Measurements from ENCODE around the gene COL18A1. TPM values are rescaled to one million over a fixed set of nuclear protein-coding genes. Genes with fewer than 3 reads are reported as not detected.

Gene COL18A1
- total and polyA plus RNA-seq, 10 donors = 35.0 to 208 (median 86.4) TPM

DNA sequence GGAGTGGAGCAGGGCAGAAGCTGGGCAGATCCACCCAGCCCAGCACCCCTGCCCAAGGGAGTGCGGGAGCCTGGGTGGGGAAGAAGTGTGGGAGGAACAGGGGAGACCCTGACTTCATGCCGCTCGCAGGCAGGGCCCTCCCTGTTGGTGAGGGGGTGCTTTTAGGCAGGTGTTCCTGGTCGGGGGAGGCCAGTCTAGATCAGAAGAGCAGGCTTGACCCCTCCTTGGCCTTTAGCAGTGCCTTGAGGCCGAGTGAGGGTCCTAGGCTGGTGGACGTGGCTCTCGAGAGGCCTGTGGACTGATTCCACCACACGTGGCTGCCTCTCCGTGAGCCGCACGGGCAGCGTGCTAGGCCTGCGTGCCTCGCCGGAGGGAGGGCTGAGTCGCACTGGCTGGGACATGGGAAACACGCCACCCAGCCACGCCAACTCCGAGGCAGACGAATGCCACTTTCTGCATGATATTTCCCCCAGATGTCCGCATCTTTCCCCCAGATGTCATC is 19.4 kb upstream of the COL18A1 start:
- Histone ChIP-seq H3K27ac (no peak overlapping the region), H3K4me1 (peaks cover 4 to 23% (median 14%) of the 10 kb centered on the region in 6 donors), H3K4me3 (no peak overlapping the region), H3K36me3 (no peaks in the 10 kb centered on the region), H3K9me3 (peaks cover 0 to 7% (median 0%) of the 10 kb centered on the region in 8 donors), H3K27me3 (replicated peaks in 1 of 7) (peaks cover 0 to 58% (median 0%) of the 10 kb centered on the region in 7 donors)
- TF ChIP-seq POLR2AphosphoS5 (IDR thresholded peaks at IDR 0.05) = no peak
- TF ChIP-seq, protein P1, sequence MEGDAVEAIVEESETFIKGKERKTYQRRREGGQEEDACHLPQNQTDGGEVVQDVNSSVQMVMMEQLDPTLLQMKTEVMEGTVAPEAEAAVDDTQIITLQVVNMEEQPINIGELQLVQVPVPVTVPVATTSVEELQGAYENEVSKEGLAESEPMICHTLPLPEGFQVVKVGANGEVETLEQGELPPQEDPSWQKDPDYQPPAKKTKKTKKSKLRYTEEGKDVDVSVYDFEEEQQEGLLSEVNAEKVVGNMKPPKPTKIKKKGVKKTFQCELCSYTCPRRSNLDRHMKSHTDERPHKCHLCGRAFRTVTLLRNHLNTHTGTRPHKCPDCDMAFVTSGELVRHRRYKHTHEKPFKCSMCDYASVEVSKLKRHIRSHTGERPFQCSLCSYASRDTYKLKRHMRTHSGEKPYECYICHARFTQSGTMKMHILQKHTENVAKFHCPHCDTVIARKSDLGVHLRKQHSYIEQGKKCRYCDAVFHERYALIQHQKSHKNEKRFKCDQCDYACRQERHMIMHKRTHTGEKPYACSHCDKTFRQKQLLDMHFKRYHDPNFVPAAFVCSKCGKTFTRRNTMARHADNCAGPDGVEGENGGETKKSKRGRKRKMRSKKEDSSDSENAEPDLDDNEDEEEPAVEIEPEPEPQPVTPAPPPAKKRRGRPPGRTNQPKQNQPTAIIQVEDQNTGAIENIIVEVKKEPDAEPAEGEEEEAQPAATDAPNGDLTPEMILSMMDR (IDR thresholded peaks at IDR 0.05 in 8 of 11, conservative IDR thresholded peaks at IDR 0.05 in 3 of 11) = no peak
- no peak for TF ChIP-seq POLR2A (IDR thresholded peaks at IDR 0.05)
- WGBS, 5 donors = 87 to 94% (median 89%) methylated on average over 20 to 21 of the region's 21 CpGs
- intact Hi-C loops (cut with DNase I; ENCODE audit: low total_unique reads) = no loop called here
- DNase-seq = peak; percentile 57

- Histone ChIP-seq H3K27me3 (replicated peaks in 1 of 7) (peaks cover 0 to 61% (median 0%) of the 10 kb centered on the region in 7 donors), H3K4me1 (peaks cover 4 to 23% (median 14%) of the 10 kb centered on the region in 6 donors), H3K9me3 (peaks cover 0 to 7% (median 0%) of the 10 kb centered on the region in 8 donors), H3K36me3 (no peaks in the 10 kb centered on the region), H3K4me3 (no peak overlapping the region), H3K27ac (peak overlapping the region in 3 of 8 donors; percentile 51 to 59 (median 53))
- peak; percentile 52 for DNase-seq
- intact Hi-C loops (cut with DNase I; ENCODE audit: low total_unique reads) = no loop called here
- TF ChIP-seq, protein P1 (IDR thresholded peaks at IDR 0.05 in 8 of 11, conservative IDR thresholded peaks at IDR 0.05 in 3 of 11) = no peak
- TF ChIP-seq POLR2AphosphoS5 (IDR thresholded peaks at IDR 0.05) (no peak), POLR2A (IDR thresholded peaks at IDR 0.05) (no peak)
- 84 to 94% (median 86%) methylated on average over 7 to 11 of the region's 11 CpGs for WGBS, 5 donors
Measured at GRCh38 chr21:45386336-45386727, 18.6 kb upstream of the COL18A1 start.

DNA sequence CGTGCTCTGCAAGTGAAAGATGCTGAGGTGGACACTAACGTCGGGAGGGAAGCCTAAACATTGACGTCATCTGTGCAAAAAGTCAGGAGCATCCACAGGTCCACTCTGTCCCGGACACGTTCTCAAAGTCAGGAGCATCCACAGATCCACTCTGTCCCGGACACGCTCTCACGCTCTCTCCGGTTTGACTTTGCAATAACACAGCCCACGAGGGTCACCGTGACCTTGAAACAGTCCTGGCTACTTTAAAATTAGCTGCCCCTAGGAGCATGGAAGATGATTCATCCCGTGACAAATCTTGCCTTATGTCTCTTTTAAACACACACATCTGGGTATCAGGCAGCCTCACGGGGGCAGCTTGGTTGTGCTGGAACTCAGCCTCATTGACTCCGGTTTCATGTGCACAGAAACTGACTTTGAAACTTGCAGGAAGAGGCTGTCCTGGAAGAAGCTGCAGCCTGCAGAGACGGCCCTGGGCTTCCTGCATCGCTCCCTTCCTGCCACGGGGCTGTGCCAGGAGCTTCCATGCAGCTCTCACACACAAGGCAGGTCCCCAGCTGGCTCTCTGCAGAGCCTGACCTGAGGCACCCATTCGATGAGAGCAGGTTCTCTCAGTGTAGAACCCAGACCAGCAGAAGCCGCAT is 18.1 kb upstream of the COL18A1 start:
- intact Hi-C loops (cut with DNase I; ENCODE audit: low total_unique reads) = no loop called here
- WGBS, 5 donors = 45 to 58% (median 54%) methylated on average over 16 to 20 of the region's 20 CpGs
- DNase-seq = peak; percentile 80
- peak overlapping the region in 6 of 8 donors; percentile 8 to 59 (median 47) for H3K27ac ChIP-seq
- peaks cover 0 to 7% (median 0%) of the 10 kb centered on the region in 8 donors for H3K9me3 ChIP-seq
- H3K4me3 ChIP-seq = no peak overlapping the region
- H3K27me3 ChIP-seq (replicated peaks in 1 of 7) = peaks cover 0 to 61% (median 0%) of the 10 kb centered on the region in 7 donors
- TF ChIP-seq POLR2A (IDR thresholded peaks at IDR 0.05) (no peak), POLR2AphosphoS5 (IDR thresholded peaks at IDR 0.05) (peak; percentile 37 to 73 (median 41))
- TF ChIP-seq, protein P1 (IDR thresholded peaks at IDR 0.05 in 8 of 11, conservative IDR thresholded peaks at IDR 0.05 in 3 of 11) = peak in 6 of 11 experiments; percentile 12 to 37 (median 18)
- H3K4me1 ChIP-seq = peaks cover 4 to 23% (median 14%) of the 10 kb centered on the region in 6 donors
- H3K36me3 ChIP-seq = no peaks in the 10 kb centered on the region

DNA sequence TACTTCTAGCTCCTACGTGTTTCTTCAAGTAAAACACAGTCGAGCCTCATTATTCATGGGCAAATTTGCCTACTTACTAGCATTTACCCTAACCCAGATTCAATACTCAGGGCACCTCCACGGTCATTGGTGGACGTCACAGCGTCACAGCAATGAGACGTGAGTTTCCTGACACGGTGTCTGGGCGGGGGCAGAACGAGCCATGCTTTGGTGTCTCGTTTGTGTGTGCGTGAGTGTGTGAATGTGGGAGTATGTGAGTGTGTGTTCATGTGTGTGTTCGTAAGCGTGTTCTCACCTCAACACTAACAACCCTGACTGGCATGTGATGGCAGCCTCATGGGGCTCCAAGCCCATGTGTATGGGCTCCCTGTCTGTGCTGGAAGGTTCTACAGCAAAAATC is 17.5 kb upstream of the COL18A1 start:
- H3K27ac ChIP-seq = peak overlapping the region in 5 of 8 donors; percentile 28 to 59 (median 51)
- H3K4me1 ChIP-seq = peaks cover 4 to 23% (median 14%) of the 10 kb centered on the region in 6 donors
- intact Hi-C loops (cut with DNase I; ENCODE audit: low total_unique reads) = no loop called here
- 64 to 81% (median 80%) methylated on average over 9 to 13 of the region's 13 CpGs for WGBS, 5 donors
- no peaks in the 10 kb centered on the region for H3K36me3 ChIP-seq
- peaks cover 0 to 5% (median 0%) of the 10 kb centered on the region in 8 donors for H3K9me3 ChIP-seq
- peaks cover 0 to 61% (median 0%) of the 10 kb centered on the region in 7 donors for H3K27me3 ChIP-seq (replicated peaks in 1 of 7)
- no peak overlapping the region for H3K4me3 ChIP-seq
- peak; percentile 41 for DNase-seq
- no peak for TF ChIP-seq POLR2AphosphoS5 (IDR thresholded peaks at IDR 0.05)
- no peak for TF ChIP-seq POLR2A (IDR thresholded peaks at IDR 0.05)
- TF ChIP-seq, protein P1 (IDR thresholded peaks at IDR 0.05 in 8 of 11, conservative IDR thresholded peaks at IDR 0.05 in 3 of 11) = no peak

Measured in spleen (tissue), 11 donors.